GM21423 (cell line): Measurements from ENCODE around the gene SPPL3.

Experiments
- ATAC-seq: cut with Tn5 transposase; IDR thresholded peaks from one replicate; pipeline ENCODE4 v1.9.1; 2021; ENCODE audit warnings: mild to moderate bottlenecking, moderate library complexity; ENCODE audit not compliant: unreplicated experiment

Gene SPPL3

GRCh38 chr12:120790114-120790513 lies 114.0 kb downstream of the SPPL3 start:
- ATAC-seq: no peak

- no peak for ATAC-seq
Observed at GRCh38 chr12:120787889-120788288, 116.3 kb downstream of the SPPL3 start.

- ATAC-seq: no peak
Observed at GRCh38 chr12:120784804-120785203, 119.4 kb downstream of the SPPL3 start.

GRCh38 chr12:120783197-120783596 lies 121.0 kb downstream of the SPPL3 start:
- ATAC-seq: no peak

GRCh38 chr12:120775862-120776552 lies 128.2 kb downstream of the SPPL3 start:
- ATAC-seq: no peak

GRCh38 chr12:120774169-120774916 lies 129.8 kb downstream of the SPPL3 start:
- ATAC-seq: no peak

- ATAC-seq: no peak
Observed at GRCh38 chr12:120771097-120771496, 133.1 kb downstream of the SPPL3 start.

- no peak for ATAC-seq
Observed at GRCh38 chr12:120767071-120768024, 136.8 kb downstream of the SPPL3 start.

- no peak for ATAC-seq
Observed at GRCh38 chr12:120766566-120766965, 137.6 kb downstream of the SPPL3 start.

GRCh38 chr12:120764816-120765215 lies 139.3 kb downstream of the SPPL3 start:
- ATAC-seq: no peak

GRCh38 chr12:120763250-120763649 lies 140.9 kb downstream of the SPPL3 start:
- no peak for ATAC-seq

GRCh38 chr12:120762086-120762485 lies 142.1 kb downstream of the SPPL3 start:
- ATAC-seq: no peak

- no peak for ATAC-seq
Observed at GRCh38 chr12:120761519-120761934, 142.6 kb downstream of the SPPL3 start.

GRCh38 chr12:120760349-120761254 lies 143.6 kb downstream of the SPPL3 start:
- no peak for ATAC-seq

- no peak for ATAC-seq
Observed at GRCh38 chr12:120759591-120760348, 144.4 kb downstream of the SPPL3 start.

GRCh38 chr12:120758798-120759590 lies 145.2 kb downstream of the SPPL3 start:
- no peak for ATAC-seq

- ATAC-seq: no peak
Observed at GRCh38 chr12:120757949-120758348, 146.2 kb downstream of the SPPL3 start.

GRCh38 chr12:120757226-120757742 lies 146.9 kb downstream of the SPPL3 start:
- no peak for ATAC-seq
